HEK293 (cell line): ENCODE results near the gene SLC5A9.

Experiments used
- CTCF ChIA-PET: fragments of 350-600 bp; formaldehyde crosslinking; extraction: SDS; loops from one replicate; lab custom pipeline; 2021; ENCODE audit warnings: antibody characterized with exemption; lab: Yijun Ruan, JAX
- POLR2A ChIA-PET: fragments of 300-600 bp; formaldehyde crosslinking; extraction: SDS; loops from one replicate; lab custom pipeline; 2020; ENCODE audit warnings: antibody characterized with exemption, inconsistent platforms; lab: Yijun Ruan, JAX
- H3K27ac ChIP-seq: fragments of 200-500 bp; sonication (Bioruptor generic); 2 replicates; pipeline ENCODE4 v1.5.1; 2014; ENCODE audit warnings: low read depth, low read length, control low read depth, inconsistent platforms; ENCODE audit errors: extremely low read depth
- H3K36me3 ChIP-seq, 2 experiments: fragments of 200-500 bp in 1 of 2; sonication (Bioruptor generic) in 1 of 2; 1 replicate in 1 of 2; 2 replicates in 1 of 2; pipeline ENCODE4 v1.5.1; 2014 to 2017; ENCODE audit warnings: inconsistent platforms in 2 of 2, low read length in 2 of 2; ENCODE audit not compliant: control insufficient read depth in 2 of 2, insufficient read depth in 1 of 2
- H3K4me1 ChIP-seq: fragments of 200-500 bp; sonication (Bioruptor generic); 2 replicates; pipeline ENCODE4 v1.5.1; 2014; ENCODE audit warnings: mild to moderate bottlenecking, low read length, inconsistent platforms; ENCODE audit not compliant: control insufficient read depth, insufficient read depth
- H3K4me3 ChIP-seq: 2 replicates; pipeline ENCODE4 v1.5.1; 2011; ENCODE audit warnings: low read depth, mild to moderate bottlenecking, control low read depth, low read length, moderate library complexity
- H3K9me3 ChIP-seq: fragments of 200-500 bp; sonication (Bioruptor generic); 2 replicates; pipeline ENCODE4 v1.5.1; 2014; ENCODE audit warnings: low read depth, low read length, inconsistent platforms; ENCODE audit not compliant: control insufficient read depth, insufficient read depth
- GFI1B ChIP-seq: fragments of 450-650 bp; formaldehyde crosslinking; IDR thresholded peaks from 2 replicates; pipeline ENCODE4 v1.5.1; 2016; ENCODE audit warnings: missing biosample characterization, missing genetic modification characterization
- SCRT1 ChIP-seq: fragments of 450-650 bp; formaldehyde crosslinking; IDR thresholded peaks from 2 replicates; pipeline ENCODE4 v1.5.1; 2016; ENCODE audit warnings: missing biosample characterization, missing genetic modification characterization, borderline replicate concordance
- SETDB1 ChIP-seq: IDR thresholded peaks from one replicate; pipeline ENCODE4 v1.6.1; 2017; ENCODE audit warnings: mild to moderate bottlenecking, low read length, moderate library complexity, mixed read lengths; ENCODE audit not compliant: insufficient read length
- ZNF132 ChIP-seq: fragments of 450-650 bp; formaldehyde crosslinking; IDR thresholded peaks from 2 replicates; pipeline ENCODE4 v1.5.1; 2017; ENCODE audit warnings: missing biosample characterization, missing genetic modification characterization, borderline replicate concordance
- ZNF140 ChIP-seq: fragments of 450-650 bp; formaldehyde crosslinking; IDR thresholded peaks from 2 replicates; pipeline ENCODE4 v1.5.1; 2016; ENCODE audit warnings: missing biosample characterization, missing genetic modification characterization
- ZNF23 ChIP-seq: fragments of 450-650 bp; formaldehyde crosslinking; IDR thresholded peaks from 2 replicates; pipeline ENCODE4 v1.5.1; 2016; ENCODE audit warnings: missing biosample characterization, missing genetic modification characterization, borderline replicate concordance
- ZNF501 ChIP-seq: fragments of 450-650 bp; formaldehyde crosslinking; IDR thresholded peaks from 2 replicates; pipeline ENCODE4 v1.5.1; 2016; ENCODE audit warnings: missing biosample characterization, missing genetic modification characterization
- TF ChIP-seq, protein P1 (sequence below): fragments of 450-650 bp; formaldehyde crosslinking; IDR thresholded peaks from 2 replicates; pipeline ENCODE4 v1.5.1; 2016; ENCODE audit warnings: missing biosample characterization, missing genetic modification characterization
- TF ChIP-seq, protein P2 (sequence below): fragments of 450-650 bp; formaldehyde crosslinking; IDR thresholded peaks from 2 replicates; pipeline ENCODE4 v1.5.1; 2017; ENCODE audit warnings: missing biosample characterization, missing genetic modification characterization
- TF ChIP-seq, protein P3 (sequence below): fragments of 450-650 bp; formaldehyde crosslinking; IDR thresholded peaks from 2 replicates; pipeline ENCODE4 v1.5.0; 2017; ENCODE audit warnings: missing biosample characterization, missing genetic modification characterization, borderline replicate concordance
- TF ChIP-seq, protein P4 (sequence below): fragments of 450-650 bp; formaldehyde crosslinking; IDR thresholded peaks from 2 replicates; pipeline ENCODE4; 2016; ENCODE audit warnings: missing biosample characterization, missing genetic modification characterization
- TF ChIP-seq, protein P5 (sequence below): sonication (generic); formaldehyde crosslinking; IDR thresholded peaks from 2 replicates; pipeline ENCODE4 v1.8.1; 2022; ENCODE audit warnings: mild to moderate bottlenecking, moderate library complexity, missing genetic modification reagents
- TF ChIP-seq, protein P6 (sequence below): fragments of 450-650 bp; formaldehyde crosslinking; IDR thresholded peaks from 2 replicates; pipeline ENCODE4 v1.5.1; 2016; ENCODE audit warnings: missing biosample characterization, missing genetic modification characterization

Gene SLC5A9

DNA sequence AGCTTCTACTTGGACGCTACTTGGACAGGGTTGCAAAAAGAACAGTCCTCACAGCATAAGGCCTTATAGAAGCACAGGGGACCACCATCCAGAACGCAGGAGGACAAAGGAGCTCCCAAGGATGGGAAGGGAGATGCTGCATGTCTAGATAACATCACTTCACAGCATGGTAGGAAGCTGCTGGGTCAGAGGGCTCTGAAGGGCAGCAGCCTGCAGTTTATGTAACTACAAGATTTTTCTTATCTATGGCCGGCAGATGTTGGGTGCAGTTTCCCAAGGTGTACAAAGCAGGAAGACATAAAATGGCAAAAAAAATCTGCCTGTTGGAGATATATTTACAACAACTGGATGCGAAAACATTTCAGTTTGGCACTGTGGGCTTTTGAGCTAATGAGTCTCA, 45.3 kb upstream of the SLC5A9 start (continued):
- TF ChIP-seq, protein P1, sequence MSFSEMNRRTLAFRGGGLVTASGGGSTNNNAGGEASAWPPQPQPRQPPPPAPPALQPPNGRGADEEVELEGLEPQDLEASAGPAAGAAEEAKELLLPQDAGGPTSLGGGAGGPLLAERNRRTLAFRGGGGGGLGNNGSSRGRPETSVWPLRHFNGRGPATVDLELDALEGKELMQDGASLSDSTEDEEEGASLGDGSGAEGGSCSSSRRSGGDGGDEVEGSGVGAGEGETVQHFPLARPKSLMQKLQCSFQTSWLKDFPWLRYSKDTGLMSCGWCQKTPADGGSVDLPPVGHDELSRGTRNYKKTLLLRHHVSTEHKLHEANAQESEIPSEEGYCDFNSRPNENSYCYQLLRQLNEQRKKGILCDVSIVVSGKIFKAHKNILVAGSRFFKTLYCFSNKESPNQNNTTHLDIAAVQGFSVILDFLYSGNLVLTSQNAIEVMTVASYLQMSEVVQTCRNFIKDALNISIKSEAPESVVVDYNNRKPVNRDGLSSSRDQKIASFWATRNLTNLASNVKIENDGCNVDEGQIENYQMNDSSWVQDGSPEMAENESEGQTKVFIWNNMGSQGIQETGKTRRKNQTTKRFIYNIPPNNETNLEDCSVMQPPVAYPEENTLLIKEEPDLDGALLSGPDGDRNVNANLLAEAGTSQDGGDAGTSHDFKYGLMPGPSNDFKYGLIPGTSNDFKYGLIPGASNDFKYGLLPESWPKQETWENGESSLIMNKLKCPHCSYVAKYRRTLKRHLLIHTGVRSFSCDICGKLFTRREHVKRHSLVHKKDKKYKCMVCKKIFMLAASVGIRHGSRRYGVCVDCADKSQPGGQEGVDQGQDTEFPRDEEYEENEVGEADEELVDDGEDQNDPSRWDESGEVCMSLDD (tag by site-specific recombination), result no peak
- TF ChIP-seq GFI1B (tag by site-specific recombination), result no peak
- TF ChIP-seq, all 188 proteins: peak for 0

DNA sequence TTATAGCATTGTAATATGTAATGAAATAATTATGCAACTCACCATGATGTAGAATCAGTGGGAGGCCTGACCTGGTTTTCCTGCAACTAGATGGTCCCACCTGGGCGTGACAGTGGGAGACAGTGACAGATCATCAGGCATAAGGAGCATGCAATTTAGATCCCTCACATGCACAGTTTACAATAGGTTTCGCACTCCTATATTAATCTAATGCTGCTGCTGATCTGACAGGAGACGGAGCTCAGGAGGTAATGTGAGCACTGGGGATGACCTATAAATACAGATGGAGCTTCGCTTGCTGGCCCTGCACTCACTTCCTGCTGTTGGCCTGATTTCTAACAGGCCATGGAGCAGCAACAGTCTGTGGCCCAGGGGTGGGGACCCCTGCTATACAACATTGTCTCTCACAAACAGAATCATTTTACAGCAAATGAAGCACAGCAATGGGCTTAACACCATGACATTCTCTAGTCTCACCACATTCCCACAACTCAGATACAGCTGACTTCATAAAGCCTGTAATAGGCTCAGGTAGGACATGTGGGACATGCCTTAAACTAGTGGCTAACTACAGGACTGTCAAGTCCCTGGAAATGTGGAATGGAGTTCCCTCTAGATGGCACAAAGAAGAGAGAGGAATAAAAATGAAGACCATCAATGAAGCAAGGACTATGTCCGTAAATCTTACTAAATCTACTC, 40.7 kb upstream of the SLC5A9 start:
- Histone ChIP-seq H3K36me3 (no peaks in the 10 kb centered on the region), H3K9me3 (no peaks in the 10 kb centered on the region), H3K27ac (no peak overlapping the region), H3K4me3 (no peak overlapping the region), H3K4me1 (no peaks in the 10 kb centered on the region)
- TF ChIP-seq, protein P2, sequence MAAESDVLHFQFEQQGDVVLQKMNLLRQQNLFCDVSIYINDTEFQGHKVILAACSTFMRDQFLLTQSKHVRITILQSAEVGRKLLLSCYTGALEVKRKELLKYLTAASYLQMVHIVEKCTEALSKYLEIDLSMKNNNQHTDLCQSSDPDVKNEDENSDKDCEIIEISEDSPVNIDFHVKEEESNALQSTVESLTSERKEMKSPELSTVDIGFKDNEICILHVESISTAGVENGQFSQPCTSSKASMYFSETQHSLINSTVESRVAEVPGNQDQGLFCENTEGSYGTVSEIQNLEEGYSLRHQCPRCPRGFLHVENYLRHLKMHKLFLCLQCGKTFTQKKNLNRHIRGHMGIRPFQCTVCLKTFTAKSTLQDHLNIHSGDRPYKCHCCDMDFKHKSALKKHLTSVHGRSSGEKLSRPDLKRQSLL, result no peak
- TF ChIP-seq, protein P3, sequence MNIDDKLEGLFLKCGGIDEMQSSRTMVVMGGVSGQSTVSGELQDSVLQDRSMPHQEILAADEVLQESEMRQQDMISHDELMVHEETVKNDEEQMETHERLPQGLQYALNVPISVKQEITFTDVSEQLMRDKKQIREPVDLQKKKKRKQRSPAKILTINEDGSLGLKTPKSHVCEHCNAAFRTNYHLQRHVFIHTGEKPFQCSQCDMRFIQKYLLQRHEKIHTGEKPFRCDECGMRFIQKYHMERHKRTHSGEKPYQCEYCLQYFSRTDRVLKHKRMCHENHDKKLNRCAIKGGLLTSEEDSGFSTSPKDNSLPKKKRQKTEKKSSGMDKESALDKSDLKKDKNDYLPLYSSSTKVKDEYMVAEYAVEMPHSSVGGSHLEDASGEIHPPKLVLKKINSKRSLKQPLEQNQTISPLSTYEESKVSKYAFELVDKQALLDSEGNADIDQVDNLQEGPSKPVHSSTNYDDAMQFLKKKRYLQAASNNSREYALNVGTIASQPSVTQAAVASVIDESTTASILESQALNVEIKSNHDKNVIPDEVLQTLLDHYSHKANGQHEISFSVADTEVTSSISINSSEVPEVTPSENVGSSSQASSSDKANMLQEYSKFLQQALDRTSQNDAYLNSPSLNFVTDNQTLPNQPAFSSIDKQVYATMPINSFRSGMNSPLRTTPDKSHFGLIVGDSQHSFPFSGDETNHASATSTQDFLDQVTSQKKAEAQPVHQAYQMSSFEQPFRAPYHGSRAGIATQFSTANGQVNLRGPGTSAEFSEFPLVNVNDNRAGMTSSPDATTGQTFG (tag by site-specific recombination), result no peak
- TF ChIP-seq, protein P4, sequence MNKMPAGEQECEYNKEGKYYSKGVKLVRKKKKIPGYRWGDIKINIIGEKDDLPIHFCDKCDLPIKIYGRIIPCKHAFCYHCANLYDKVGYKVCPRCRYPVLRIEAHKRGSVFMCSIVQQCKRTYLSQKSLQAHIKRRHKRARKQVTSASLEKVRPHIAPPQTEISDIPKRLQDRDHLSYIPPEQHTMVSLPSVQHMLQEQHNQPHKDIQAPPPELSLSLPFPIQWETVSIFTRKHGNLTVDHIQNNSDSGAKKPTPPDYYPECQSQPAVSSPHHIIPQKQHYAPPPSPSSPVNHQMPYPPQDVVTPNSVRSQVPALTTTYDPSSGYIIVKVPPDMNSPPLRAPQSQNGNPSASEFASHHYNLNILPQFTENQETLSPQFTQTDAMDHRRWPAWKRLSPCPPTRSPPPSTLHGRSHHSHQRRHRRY (tag by site-specific recombination), result no peak
- TF ChIP-seq, protein P5, sequence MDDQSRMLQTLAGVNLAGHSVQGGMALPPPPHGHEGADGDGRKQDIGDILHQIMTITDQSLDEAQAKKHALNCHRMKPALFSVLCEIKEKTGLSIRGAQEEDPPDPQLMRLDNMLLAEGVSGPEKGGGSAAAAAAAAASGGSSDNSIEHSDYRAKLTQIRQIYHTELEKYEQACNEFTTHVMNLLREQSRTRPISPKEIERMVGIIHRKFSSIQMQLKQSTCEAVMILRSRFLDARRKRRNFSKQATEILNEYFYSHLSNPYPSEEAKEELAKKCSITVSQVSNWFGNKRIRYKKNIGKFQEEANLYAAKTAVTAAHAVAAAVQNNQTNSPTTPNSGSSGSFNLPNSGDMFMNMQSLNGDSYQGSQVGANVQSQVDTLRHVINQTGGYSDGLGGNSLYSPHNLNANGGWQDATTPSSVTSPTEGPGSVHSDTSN (CRISPR knock-in tag), result no peak
- TF ChIP-seq ZNF140 (no peak), SETDB1 (no peak), ZNF132 (no peak), ZNF23 (tag by site-specific recombination) (no peak), SCRT1 (no peak), ZNF501 (no peak)
- TF ChIP-seq, protein P6, sequence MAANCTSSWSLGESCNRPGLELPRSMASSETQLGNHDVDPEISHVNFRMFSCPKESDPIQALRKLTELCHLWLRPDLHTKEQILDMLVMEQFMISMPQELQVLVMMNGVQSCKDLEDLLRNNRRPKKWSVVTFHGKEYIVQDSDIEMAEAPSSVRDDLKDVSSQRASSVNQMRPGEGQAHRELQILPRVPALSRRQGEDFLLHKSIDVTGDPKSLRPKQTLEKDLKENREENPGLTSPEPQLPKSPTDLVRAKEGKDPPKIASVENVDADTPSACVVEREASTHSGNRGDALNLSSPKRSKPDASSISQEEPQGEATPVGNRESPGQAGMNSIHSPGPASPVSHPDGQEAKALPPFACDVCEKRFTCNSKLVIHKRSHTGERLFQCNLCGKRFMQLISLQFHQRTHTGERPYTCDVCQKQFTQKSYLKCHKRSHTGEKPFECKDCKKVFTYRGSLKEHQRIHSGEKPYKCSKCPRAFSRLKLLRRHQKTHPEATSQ (tag by site-specific recombination), result no peak
- TF ChIP-seq, protein P1 (tag by site-specific recombination), result no peak
- CTCF ChIA-PET, result no interaction called here
- POLR2A ChIA-PET, result no interaction called here
